ENCODE data around the gene RTN4R. TPM values are rescaled to one million over a fixed set of nuclear protein-coding genes. Genes with fewer than 3 reads are reported as not detected.
"Not testable (repeated sequence)": the region's sequence is repeated elsewhere in the genome, so short reads cannot be mapped to it uniquely, and the experiment has no call there.

The RTN4R gene
- total and polyA plus RNA-seq, 2 of the 13 experiments (the other 11 are each of a cell fraction or from before 2014, with no cell fraction given), result 0.22 to 0.77 TPM

GRCh38 chr22:20317402-20318042 lies 49.4 kb upstream of the RTN4R start:
- H2AFZ ChIP-seq (ENCODE audit: low read length); intact Hi-C loops (cut with micrococcal nuclease; ENCODE audit: unreplicated experiment); ATAC-seq; H3K9ac ChIP-seq (ENCODE audit: insufficient read depth, low read depth, low read length); H3K4me3 ChIP-seq (replicated peaks in 1 of 3; ENCODE audit: insufficient read depth in 1 of 3, low read depth in 2 of 3, low read length in 3 of 3); H3K27me3 ChIP-seq (ENCODE audit: control insufficient read depth in 1 of 2, insufficient read depth in 2 of 2, low read length in 2 of 2); H3K36me3 ChIP-seq (replicated peaks in 1 of 2; ENCODE audit: control insufficient read depth in 1 of 2, insufficient read depth in 2 of 2, low read length in 2 of 2); H3K9me3 ChIP-seq (ENCODE audit: low read length); H4K20me1 ChIP-seq (ENCODE audit: insufficient read depth, low read length); H3K27ac ChIP-seq (ENCODE audit: extremely low read length, insufficient read depth, low read length); POLR2A ChIA-PET; CTCF ChIA-PET (ENCODE audit: low intra/inter-chr PET ratio, low total read pairs); H3K79me2 ChIP-seq (ENCODE audit: insufficient read depth, low read length); in situ Hi-C loops (cut with HindIII; ENCODE audit: extremely low pct_ligation_motif_present, low pct_unique_long_range_greater_than_20kb); BruUV-seq (replicated peaks); DNase-seq (ENCODE audit: low spot score); H3K4me2 ChIP-seq (ENCODE audit: low read depth, low read length): not testable (repeated sequence)
- peaks cover 43% of the 10 kb centered on the region for H3K4me1 ChIP-seq (ENCODE audit: insufficient read depth, low read length)
- peak; percentile 56 for TF ChIP-seq CTCF (CRISPR knock-in tag; IDR thresholded peaks at IDR 0.05)
- peak; percentile 62 for FAIRE-seq
- WGBS (ENCODE audit: low lambda C conversion rate), result 53% methylated on average over 7 of the region's 8 CpGs

- BruUV-seq (replicated peaks), result no TSS peak
- Histone ChIP-seq H3K27me3 (ENCODE audit: control insufficient read depth in 1 of 2, insufficient read depth in 2 of 2, low read length in 2 of 2) (no peaks in the 10 kb centered on the region; a peak in 1 of 5 replicates), H3K36me3 (replicated peaks in 1 of 2; ENCODE audit: control insufficient read depth in 1 of 2, insufficient read depth in 2 of 2, low read length in 2 of 2) (no peaks in the 10 kb centered on the region), H3K9me3 (ENCODE audit: low read length) (no peaks in the 10 kb centered on the region), H3K27ac (ENCODE audit: extremely low read length, insufficient read depth, low read length) (no peak overlapping the region), H3K4me3 (replicated peaks in 1 of 3; ENCODE audit: insufficient read depth in 1 of 3, low read depth in 2 of 3, low read length in 3 of 3) (no peak overlapping the region), H3K4me1 (ENCODE audit: insufficient read depth, low read length) (peaks cover 43% of the 10 kb centered on the region), H3K9ac (ENCODE audit: insufficient read depth, low read depth, low read length) (no peak overlapping the region), H2AFZ (ENCODE audit: low read length) (no peak overlapping the region), H3K79me2 (ENCODE audit: insufficient read depth, low read length) (no peaks in the 10 kb centered on the region), H3K4me2 (ENCODE audit: low read depth, low read length) (no peak overlapping the region), H4K20me1 (ENCODE audit: insufficient read depth, low read length) (no peaks in the 10 kb centered on the region)
- DNase-seq (ENCODE audit: low spot score), result no peak
- intact Hi-C loops (cut with micrococcal nuclease; ENCODE audit: unreplicated experiment), result no loop called here
- ChIA-PET POLR2A (no interaction called here), CTCF (ENCODE audit: low intra/inter-chr PET ratio, low total read pairs) (no interaction called here)
- in situ Hi-C loops (cut with HindIII; ENCODE audit: extremely low pct_ligation_motif_present, low pct_unique_long_range_greater_than_20kb), result no loop called here
- no peak for ATAC-seq
- 100% methylated on average over 8 of the region's 8 CpGs for WGBS (ENCODE audit: low lambda C conversion rate)
- FAIRE-seq, result no peak
- no peak for TF ChIP-seq ELF1 (CRISPR knock-in tag; IDR thresholded peaks at IDR 0.05)
- TF ChIP-seq SRSF1 (optimal IDR thresholded peaks at IDR 0.05; ENCODE audit: low read depth, low read length), result no peak
- no peak for TF ChIP-seq MTA1 (CRISPR knock-in tag; IDR thresholded peaks at IDR 0.05; ENCODE audit: borderline replicate concordance)
- no peak for TF ChIP-seq ZNF414 (CRISPR knock-in tag; IDR thresholded peaks at IDR 0.05)
- no peak for TF ChIP-seq NCOA1 (CRISPR knock-in tag; IDR thresholded peaks at IDR 0.05)
- no peak for TF ChIP-seq ZNF138 (CRISPR knock-in tag; IDR thresholded peaks at IDR 0.05; ENCODE audit: low read depth)
- no peak for TF ChIP-seq PREB (CRISPR knock-in tag; IDR thresholded peaks at IDR 0.05)
- TF ChIP-seq ZBTB39 (CRISPR knock-in tag; IDR thresholded peaks at IDR 0.05), result no peak
- TF ChIP-seq ZNF546 (CRISPR knock-in tag; conservative IDR thresholded peaks at IDR 0.05), result no peak
- no peak for TF ChIP-seq ZNF782 (CRISPR knock-in tag; IDR thresholded peaks at IDR 0.05; ENCODE audit: borderline replicate concordance)
- no peak for TF ChIP-seq GATAD2A (CRISPR knock-in tag; IDR thresholded peaks at IDR 0.05)
Measured at GRCh38 chr22:20316844-20317401, 48.8 kb upstream of the RTN4R start.

Measured in HepG2 (cell line).